Subcutaneous adipose tissue (tissue), 4 donors: ENCODE measurements around the gene STN1. TPM values are rescaled to one million over a fixed set of nuclear protein-coding genes. Genes with fewer than 3 reads are reported as not detected.

Source experiments
- total RNA-seq, 4 donors: library from RNA; depleted of rRNA; stranded (reverse); fragments of >200 nt; gene quantifications; one replicate each; pipeline ENCODE4 v1.1.0, GENCODE V29; 2016
- TF ChIP-seq, protein P1 (sequence below): fragments of 450-650 bp; IDR thresholded peaks from one replicate; pipeline ENCODE4 v1.5.1; 2016; ENCODE audit warnings: low read depth, mild to moderate bottlenecking, control low read depth, antibody characterized with exemption, moderate library complexity

STN1 gene
- total RNA-seq, 4 donors from 2014 or later = 16.6 to 28.4 (median 24.7) TPM

DNA sequence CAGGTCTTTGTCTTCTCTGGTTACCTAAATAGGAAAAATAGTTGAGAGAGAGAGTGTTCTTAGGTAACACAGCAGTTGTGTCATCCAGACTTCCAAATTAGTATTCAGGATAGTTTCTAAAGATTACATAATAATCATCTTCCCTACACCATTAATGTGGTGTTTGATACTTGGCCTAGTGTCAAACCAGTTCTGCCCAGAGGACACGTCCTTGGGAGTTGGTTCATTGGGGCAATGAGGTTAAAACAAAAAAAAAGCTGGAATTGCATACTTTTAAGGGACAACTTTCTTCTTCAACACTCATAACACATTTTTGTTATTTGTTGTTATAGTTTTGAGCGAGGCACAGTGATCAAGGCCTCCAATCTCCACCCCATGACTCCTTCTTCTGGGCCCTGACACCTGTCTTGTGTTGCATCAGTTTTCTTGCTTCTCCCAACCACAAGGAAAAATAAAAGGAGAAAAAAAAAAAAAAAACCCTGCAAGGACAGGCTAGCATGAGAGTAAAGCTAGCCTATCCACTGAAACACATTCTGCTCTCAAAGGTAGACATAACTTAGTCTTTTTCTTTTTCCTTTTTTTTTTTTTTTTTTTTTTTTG, 28.8 kb downstream of the STN1 start:
- TF ChIP-seq, protein P1, sequence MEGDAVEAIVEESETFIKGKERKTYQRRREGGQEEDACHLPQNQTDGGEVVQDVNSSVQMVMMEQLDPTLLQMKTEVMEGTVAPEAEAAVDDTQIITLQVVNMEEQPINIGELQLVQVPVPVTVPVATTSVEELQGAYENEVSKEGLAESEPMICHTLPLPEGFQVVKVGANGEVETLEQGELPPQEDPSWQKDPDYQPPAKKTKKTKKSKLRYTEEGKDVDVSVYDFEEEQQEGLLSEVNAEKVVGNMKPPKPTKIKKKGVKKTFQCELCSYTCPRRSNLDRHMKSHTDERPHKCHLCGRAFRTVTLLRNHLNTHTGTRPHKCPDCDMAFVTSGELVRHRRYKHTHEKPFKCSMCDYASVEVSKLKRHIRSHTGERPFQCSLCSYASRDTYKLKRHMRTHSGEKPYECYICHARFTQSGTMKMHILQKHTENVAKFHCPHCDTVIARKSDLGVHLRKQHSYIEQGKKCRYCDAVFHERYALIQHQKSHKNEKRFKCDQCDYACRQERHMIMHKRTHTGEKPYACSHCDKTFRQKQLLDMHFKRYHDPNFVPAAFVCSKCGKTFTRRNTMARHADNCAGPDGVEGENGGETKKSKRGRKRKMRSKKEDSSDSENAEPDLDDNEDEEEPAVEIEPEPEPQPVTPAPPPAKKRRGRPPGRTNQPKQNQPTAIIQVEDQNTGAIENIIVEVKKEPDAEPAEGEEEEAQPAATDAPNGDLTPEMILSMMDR = no peak

DNA sequence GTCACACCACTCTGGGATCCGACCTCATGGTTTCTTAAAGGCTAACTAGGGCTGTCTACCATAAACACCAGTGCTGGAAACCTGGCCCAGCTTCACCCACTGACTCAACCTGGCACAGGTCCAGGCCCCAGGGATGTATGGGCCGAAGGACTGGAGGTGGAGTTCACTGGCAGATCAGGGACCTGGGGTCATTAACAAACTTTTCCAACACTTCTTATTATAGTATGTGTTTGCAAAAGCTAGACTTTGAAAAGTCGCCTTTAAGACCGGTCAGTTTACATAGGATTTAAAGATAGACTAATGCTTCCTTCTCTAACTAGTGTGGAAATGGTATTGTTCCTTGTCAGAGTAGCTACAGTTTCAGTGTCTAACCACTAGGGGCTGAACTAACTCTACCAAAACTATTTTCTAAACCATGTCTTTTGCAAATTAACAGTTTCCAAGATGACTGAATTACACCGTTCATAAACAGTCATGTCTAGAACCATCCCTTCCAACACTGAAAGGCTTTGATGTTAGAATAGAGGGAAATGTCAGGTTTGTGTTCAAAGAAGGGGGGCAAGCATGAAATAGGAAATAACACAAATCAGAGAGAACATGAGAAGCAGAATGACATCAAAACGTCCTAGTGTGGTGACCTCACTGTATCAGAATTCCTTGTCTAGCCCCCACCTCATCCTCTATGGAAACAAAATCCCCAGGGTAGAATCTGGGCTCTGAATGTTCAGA, 29.7 kb downstream of the STN1 start:
- TF ChIP-seq, protein P1 = no peak

DNA sequence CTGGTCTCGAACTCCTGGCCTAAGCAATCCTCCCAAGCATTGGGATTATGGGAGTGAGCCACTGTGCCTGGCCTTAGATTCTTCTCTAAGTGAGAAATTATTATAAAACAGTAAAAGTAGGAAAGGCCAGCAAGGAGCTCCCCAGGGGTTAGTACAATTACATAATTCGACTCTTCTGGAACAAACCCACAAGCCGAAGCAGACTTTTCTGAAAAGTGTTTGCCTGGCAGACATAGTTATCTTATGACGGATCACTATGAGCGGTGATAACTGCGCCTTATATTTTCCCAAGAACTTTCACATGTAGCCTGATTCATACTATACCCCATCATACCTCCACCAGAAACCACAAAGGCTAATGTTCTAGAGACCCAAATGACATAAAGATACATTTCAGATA, 32.4 kb downstream of the STN1 start:
- TF ChIP-seq, protein P1 = no peak

DNA sequence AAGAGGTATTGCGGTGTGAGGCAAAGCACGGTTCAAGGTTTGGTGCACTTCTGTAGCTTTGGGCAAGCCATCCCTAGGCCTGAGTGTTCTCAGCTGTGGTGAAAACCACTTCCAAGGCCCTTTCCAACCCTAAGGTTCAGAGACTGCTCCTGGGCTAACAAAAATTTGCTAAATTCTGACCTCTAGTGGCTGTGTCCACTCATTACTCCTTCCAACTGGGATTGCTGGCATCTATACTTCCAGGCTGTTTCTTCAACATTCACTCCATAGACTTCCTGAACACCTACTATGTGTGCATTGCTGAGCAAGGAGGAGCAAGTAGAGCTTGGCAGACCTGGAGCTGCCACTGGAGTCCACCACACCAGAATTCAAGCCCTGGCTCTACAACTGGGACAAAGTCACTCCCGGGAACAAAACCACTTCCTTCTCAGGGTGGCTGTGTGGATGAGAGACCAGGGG, 33.3 kb downstream of the STN1 start:
- TF ChIP-seq, protein P1 = no peak

DNA sequence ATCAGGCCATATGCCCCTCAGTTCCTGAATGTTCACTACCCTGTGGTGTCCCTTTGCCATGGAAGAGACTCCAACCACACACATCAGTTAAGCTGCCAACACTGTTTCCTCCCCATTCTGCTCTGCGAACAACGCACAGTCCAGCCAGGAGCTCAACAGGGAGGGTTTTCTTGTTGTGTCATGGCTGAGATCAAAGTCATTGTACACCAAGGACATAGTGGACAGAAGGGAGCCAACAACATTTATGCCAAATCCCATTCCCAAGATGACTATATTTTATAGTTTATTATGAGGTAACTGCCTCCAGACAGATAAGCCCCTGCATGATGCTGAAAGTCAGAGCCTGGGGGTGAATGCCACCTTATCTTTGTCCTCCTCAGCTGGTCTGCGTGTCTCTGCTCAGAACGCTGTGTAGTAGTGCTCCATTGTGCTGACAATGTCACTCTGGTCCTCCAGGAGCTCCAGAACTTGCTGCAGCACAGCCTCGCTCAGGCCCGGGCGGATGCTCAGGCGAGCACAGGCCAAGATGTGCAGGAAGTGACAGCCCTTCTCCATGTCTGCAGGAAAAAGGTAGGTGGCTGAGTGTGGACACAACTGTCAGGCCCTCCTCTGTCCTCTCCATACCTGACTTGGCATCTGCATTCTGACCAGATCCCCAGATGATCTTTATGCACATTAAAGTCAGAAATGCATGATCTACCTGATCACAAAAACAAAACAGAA, 35.5 kb downstream of the STN1 start:
- TF ChIP-seq, protein P1 = no peak

DNA sequence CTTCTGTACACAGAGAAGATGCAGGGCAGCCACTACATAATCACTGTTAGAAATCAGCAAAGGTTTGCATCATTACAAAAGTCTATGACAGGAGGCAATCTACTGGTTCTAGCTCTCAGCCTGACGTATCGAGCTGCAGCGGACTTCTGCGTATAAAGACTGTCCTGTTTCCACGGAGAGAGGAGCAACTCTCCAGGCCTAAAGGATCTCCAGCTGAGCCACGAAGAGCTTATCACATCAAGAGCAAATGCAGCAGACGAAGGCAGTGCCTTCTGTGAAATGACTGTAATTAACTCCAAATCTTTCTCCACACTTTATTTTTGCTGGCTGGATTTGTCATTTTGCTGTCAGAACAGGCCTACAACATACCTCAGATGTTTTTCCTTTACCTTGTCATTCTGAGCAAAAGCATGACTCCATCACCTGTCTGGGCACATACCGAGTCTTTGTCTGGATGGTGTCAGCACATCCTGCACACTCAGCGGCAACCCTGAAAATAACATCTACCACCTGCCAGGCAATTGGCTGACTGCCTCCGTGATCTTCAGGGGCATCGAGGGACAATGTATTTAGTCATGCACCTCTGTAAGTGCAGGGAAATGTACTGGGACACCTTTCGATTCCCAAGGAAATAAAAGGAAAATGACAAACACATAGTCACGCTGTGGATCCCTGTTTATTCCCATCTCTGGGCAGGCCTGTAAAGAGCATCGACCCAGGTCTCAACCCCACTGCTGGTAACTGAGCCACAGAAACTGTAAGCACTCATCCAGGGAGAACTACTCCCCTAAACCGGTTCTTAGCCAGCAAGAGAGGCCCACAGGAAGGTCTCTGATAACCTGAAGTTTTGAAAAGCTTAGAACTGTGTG, 36.3 kb downstream of the STN1 start:
- TF ChIP-seq, protein P1 = no peak
